Measurements from ENCODE around the gene SCG5.

Gene SCG5

DNA sequence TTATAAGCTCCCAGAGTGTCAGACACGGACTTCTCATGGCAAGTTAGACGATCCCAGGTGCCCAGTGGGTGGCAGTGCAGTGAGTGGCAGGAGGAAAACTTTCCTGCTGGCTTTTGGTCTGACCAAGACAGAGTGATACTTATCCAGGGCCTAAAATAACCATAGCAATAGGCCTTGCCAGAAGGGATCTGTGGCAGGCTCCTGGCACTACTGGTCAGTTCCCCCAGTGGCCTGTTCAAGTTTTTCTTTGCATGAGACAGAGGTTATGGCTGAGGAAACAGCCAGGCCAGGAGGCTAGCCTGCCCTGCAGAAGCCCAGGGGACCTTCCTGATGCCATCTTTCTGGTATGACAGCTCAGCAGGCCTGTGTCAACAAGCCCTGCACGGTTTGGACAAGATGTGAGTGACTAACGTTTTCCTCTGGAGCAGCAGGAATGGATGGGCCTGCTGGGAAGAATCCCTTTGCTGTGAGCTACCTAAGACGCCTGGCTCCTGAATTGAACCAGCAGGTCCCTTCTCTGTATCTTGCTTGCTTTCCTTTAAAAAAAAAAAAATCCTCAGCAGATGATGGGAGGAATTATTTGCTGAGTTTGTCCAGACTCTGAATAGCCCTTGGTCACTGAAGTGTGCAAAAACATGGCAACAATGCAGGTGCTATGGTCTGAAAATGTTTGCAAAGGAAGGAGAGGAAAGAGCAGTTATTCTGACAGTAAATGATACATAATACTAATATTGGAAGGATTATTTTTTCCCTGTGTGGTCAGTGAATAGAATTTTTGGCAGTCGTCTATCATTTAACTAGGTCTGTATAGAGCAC, 18.0 kb downstream of the SCG5 start:
- no peak for ATAC-seq

DNA sequence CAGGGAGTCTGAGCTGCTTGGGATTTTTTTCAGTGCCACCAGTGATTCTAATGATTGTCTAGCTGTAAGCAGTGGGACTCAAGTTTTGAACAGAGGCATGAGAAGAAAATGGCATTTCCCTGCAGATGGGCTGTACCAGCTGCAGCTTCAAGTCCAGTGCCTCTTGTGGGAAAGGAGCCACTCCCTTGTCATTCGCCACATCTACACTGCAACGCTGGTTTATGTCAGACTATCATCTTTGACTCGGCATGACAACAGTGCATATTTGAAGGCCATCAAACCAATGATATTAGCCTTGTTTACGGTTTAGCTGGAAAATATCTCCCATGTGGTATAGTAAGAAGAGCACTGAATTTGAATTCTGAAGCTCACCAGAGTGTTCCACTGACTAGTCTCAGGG, 22.2 kb downstream of the SCG5 start:
- ATAC-seq = no peak

DNA sequence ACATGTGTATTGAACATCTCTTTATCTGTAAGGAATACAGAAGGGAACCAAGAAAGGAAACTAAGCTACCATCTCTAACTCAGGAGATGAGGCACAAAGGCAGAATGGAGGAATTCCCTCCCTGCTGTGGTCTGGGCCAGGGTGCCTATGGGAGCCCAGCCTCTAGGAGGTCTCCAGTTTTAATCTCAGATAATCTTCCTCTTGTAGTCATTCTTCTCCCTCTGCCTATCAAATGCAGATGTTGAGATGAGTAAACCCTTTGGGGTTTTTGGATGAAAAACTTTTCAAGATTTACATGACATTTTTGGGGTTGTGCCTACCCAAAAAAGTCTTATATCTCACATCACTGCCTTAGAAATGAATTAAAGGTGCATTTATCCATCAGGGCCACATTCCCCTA, 23.3 kb downstream of the SCG5 start:
- no peak for ATAC-seq

DNA sequence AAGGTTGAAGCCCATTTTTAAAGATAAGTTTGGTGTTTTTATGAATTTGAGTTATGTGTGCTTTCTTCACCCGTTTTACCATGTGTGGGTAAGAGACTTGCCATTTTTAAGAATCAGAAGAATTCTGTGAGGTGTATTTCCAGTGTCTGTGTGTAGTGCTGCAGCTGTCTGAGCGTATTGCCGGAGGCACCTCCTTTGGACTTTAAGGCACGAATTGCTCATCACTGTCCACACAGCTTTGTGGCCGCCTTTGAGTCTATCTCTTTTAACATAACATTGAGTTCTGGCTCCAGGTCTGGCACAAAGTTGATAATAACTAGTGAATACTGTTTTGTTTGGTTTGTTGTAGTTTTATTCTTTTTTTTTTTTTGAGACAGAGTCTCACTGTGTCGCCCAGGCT, 25.8 kb downstream of the SCG5 start:
- no peak for ATAC-seq

DNA sequence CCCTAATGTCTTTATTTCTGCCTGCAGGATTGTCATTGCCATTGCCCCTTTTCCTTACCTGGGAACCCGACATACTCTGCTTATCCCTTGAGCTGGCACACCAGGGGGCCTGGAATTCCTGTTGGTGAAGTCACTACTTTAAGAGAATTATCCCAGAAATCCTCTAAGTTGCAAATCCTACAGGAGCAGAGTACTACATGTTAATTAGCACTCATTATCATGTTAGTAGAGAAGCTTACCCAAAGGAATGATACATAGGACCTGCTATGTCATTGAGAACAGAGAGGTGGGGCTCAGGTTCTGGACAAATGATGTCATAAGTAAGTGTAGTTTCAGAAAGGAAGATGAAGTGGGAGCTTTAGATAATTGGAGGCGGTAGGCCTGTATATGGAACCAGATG, 27.4 kb downstream of the SCG5 start:
- ATAC-seq = no peak

DNA sequence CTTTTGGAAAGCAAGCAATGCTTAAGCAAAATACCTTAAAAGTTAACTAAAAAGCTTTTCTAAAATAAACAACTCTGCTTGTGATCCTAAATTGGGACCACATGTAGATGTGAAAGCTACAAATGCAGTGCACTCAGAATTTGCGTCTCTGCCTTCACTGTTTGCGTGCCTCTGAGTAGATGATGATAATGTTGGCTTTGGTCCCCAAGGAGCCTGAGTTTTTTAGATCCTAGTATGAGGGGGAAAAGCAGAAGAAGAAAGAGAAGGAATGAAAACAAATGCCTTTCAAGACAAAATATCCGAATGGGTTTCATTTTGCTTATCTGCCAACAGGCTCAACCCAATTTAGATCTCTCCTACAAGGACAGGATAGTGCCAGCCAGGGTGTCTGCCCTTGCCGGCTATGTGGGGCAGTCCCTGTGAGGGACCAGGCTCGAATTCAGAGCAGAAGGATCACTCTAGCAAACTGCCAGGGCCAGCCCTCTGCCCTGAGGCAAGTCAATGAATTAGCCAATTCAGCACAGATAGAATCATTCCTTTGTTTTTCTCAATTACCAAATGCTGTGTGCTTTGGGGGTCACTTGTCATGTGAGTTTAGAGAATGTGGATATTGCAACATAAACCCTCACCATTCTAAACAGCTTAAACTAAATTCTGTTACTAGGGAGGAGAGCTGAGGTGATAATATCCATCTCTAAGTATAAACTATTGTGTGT, 28.5 kb downstream of the SCG5 start:
- no peak for ATAC-seq

DNA sequence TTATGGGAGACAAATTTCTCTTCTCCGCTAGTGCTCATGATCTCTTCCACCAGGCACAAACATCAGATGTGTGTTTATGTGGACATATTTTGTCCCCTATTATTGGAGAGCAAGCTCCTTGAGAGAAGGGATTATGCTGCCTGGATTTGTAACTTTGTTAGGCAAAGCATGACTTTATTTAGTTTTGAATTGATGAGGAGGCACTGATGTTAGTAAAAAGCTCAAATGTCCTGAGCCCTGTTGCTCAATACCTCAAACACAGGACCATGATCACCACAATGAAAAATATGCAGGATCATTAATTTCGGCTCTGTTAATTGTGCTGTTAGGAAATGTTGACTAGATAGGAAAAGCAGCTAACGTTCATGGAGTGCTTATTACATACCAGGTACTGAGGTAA, 29.1 kb downstream of the SCG5 start:
- ATAC-seq = no peak

DNA sequence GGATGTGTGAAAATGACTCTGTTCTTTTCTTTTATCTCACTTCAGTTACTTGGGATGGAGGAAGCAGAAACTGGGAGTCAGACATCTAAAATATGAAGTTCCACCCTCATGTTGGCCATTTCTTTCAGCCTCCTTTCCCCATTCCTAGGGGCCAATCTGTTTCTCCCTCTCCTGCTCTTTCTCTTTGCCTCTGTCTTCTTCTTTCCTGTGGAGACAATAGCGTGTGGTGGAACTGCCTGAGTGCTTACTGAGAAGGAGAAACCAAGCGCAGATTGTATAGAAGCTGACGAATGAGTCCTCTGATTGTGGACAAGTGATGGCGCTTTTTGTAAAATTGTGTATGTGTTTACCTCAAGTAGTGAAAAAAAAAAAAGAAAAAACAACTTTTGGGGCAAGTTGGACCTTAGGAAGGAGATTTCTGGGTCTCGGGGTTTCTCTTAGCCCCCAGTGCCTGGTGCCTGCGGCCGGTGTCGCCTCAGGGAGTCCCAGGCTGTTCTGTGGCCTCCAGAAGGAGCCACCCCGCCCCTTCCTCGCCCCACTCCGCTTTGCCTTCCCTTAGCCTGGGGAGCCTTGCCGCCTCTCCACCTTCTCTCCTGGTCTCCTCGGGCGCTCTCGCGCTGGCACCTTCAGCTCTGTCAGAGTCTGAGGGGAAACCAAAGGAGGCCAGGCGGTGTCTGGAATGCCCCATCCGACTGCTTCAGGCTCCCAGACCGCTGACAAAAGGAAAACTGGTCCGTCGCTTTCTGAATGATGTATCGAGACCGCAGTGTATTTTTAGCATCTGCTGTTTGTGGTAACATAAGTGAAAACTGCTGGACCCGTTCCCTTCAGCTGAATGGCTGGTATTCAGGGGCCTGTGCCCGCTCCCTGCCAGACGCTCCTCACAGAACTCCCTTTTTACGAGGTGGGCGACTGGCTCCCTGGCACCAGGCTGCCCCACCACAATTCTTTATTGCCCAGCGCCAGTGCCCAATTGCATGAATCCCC, 30.1 kb downstream of the SCG5 start:
- ATAC-seq = no peak

DNA sequence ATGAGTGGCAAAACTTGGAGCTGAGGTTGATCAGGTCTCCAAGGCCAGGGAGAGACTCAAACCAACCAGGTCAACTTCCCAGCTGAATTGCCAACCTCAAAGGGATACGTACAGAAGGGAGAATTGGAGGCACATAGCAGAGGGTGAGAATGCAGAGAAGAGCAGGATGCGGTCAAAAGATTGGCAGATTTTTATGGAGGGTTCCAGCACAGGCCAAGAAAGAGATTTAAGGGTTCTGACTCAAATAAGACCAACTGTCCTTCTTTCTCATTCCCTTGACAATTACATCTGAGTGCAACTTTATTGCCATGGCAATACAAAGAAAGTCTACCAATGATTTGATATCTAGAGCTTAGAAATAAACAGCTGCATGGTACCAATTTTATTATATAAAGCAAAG, 33.2 kb downstream of the SCG5 start:
- no peak for ATAC-seq

DNA sequence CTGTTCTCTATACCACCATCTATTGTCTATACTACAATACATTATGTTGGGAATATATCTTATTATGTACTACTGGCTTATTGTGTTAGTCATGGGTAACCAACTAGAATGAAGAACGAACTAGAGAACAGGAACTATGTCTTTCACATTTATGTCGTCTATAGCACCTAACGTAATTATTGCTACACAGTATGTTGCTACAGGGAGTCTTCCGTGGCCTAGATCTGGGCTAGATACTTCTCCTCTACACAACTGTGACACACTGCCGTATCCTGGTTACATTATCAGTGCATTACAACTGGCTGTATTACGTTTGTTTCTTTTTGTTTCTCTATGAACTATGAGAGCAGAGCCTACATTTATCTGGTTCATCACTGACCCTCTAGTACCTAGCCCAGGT, 34.0 kb downstream of the SCG5 start:
- ATAC-seq = no peak

DNA sequence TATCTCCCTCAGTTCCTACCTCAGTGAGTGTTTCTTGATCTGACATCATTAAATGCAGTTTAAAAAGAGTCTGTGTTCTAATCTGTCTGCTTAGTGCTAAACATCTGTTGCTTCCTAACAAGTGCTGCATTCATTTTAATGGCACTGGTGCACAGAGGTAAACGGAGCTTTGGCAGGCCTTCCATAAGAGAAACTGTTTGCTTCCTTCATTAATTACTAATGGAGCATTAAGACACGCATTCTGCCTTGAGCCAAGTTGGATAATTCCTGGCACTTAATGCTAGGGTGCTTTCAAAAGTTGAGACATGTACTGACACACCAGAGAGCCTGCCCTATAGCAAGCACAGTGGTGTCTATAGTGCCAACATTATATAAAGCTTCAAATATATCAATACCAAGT, 34.7 kb downstream of the SCG5 start:
- ATAC-seq = no peak

DNA sequence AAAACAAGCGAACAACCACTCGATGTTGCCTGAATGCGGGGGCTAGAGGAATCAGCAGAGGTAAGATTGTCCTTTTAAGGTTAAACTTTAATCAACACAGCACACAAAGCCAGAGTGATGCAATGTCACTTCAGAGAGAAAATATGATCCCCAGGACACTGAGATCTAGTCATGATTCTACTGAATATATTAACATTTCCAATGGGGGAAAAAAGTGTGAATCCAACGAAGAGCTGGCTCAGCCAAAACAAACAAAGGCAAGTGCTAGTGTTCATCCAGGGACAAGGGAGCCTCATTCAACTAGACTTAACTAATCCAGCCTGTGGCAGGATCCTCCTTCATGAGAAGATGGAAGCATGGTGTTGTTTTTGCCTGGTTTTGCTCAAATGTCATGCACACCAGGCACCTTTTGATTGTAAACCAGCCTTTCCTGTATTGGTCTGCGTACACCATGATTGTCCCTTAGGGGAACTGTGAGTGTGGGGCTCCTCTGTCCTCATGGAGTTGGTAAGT, 35.8 kb downstream of the SCG5 start:
- ATAC-seq = no peak

DNA sequence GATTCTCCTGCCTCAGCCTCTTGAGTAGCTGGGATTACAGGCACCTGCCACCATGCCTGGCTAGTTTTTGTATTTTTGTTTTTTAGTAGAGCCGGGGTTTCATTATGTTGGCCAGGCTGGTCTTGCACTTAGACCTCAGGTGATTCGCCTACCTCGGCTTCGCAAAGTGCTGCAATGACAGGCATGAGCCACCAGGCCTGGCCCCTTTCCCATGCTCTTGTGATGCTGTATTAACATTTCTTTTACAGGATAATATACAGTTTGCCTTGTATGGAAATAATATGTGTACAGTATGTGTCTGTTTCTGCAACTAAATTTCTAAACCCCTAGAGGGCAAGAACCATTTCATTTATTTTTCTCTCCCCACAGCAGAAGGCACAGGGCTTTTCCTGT, 37.8 kb downstream of the SCG5 start:
- no peak for ATAC-seq

DNA sequence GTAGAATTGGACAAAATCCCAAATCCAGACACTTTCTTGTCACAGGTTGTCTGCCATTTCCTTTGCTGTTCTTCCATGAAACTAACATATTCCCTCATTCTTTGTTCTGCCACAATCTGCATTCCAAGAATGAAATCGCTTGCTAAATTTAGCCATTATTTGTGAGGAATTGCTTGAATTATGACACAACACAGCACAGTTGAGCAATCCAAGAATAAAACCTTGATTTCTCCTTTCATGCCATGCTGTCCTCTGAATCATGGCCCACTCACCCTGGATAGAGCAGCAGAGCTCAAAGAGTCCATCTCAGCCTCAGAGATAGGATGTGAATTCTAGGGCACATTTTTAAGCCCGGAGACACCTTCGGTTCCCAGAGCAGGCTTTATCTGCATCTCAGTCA, 41.1 kb downstream of the SCG5 start:
- no peak for ATAC-seq

DNA sequence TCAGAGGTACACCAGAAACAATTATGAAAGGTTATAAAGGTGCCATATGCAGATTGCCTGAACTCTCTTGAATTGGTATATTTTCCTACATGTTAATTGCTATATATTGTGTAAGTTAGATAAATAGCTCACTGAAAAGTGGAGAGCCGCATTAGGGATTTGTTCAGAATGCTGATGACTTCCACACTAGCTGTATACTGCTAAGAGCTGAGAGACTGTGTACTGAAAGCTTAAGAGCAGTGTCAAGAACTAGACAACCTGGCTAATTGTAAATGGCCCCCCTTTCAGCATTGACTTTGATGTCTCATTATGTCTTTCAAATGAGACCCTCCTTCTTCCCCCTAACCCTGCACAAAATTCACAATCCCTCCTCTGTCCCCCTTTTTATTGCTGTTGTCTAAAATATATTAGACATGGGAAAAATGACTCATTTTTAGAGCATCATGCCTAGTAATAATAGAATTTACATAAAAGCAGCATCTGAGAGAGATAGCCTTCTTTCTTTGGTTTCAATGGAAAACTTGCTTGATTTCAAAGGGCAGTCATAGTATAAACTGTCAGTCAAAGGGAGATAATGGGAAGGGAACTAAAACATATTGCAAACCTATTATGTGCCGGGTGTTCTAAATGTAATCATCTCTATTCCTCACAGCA, 41.6 kb downstream of the SCG5 start:
- ATAC-seq = no peak

DNA sequence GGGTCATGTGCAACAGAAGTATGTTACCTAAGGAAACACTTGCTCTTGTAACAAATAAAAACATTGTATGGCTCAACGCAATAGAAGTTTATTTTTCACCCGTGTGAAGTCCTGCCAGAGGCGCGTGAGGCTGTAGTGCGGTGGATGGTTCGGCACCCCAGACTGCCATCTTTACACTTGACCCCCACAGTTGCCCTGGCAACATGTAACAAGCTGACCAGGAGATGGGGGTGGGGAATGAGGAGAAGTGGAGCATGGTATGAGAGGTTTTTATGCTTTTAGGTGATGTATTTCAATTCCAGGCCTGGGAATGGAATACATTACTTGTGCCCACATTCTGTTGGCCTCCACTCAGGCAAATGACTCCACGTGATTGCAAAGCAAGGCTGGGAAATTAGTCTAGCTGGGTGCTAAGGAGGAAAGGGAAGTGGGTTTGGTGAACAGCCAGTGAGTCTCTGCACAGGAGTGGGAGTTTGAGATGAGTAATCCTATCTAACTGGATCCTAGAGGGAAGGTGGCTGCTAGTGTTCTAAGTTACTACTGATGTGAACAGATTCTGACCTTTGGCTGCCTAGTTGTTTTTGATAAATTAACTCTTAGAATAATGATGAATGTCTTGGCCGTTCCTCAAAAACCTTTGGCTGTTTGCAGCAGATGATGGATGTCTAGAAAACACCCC, 42.5 kb downstream of the SCG5 start:
- ATAC-seq = no peak

DNA sequence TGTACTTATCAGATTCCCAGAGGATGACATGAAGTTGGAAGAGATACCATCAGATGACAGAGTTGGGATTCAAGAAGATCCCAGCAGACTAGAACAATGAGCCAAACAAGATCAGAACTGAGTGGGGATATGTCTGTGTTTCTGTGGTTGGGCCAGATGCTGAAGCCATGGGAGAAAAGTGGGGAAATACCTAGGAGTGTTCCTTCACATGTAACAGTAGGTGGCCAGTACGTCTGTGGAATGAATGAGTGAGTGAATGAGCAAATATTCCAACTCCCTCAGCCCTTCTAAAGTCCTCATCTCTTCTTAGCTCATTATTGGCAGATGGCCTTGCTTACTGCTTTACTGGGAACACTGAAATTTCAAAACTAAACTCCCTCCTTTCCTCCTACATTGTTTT, 44.1 kb downstream of the SCG5 start:
- no peak for ATAC-seq

DNA sequence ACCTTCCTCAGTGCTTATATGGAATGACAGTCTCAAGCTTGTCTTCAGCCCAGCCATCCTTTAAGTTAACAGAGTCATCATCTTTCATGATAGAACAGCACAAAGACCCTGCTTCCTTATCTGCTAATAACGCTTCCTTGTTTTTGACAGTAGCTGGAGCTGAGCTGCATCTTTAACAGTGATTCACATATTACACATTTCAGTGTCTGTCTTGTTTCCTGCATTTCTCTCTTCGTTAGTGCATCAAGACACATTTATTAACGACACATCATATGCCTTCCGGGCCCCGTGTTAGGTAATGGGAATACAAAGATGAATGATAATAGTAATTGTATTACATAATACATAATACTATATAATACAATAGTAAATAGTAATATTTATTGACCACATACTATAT, 46.0 kb downstream of the SCG5 start:
- no peak for ATAC-seq

DNA sequence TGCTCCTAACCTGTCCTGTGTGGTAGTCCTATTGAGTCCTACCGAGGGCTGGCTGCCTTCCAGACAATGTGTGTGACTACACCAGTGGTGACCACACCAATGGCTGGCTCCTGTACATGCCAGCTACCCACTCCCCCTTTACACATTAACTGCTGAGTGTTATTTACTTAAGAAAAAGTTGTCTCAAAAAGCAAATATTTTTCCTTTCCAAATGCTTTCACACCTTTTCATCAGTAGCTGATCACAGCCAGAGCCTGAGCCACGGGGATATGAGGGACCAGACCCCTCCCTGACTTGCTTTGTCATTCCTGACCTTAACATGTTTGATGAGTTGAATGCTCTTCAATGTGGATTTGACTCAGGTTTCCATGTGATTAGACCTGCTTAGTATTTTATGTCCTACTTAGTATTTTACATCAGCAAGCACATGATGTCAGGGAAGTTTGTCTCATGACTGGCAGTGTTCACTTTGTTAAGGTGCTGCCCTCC, 46.7 kb downstream of the SCG5 start:
- no peak for ATAC-seq

DNA sequence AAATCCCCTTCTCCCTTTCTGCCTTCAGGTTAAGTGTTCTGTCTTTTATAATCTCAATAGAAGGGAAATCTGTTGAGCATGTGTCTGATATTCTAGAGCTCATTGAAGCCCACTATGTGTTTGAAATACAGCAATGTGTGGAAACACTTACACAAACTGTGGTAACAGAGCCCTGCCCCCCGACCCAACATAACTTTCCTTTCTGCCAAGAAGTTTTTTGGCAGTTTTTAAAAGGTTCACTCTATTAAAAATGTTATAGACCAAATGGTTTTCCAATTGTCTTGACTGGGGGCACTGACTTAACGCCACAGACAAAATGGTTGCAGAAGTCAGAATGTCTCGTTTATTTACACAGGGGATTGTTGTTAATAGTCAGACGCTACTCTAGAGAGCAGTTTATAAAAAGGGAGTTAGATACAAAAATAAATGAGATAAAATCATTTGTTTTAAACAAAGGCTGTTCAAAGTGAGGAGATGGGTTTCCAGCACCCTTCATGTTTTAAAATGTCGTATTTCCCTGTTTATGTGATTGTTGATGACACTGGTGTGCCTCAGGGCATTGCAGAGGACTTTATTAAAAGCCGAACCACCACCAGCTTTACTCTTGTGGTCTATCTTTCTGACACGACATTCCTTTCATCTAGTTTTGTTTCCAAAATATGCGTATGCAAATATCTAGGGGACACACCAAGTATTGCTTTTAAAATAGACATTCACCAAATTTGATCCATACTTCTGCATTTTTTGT, 49.6 kb downstream of the SCG5 start:
- no peak for ATAC-seq

DNA sequence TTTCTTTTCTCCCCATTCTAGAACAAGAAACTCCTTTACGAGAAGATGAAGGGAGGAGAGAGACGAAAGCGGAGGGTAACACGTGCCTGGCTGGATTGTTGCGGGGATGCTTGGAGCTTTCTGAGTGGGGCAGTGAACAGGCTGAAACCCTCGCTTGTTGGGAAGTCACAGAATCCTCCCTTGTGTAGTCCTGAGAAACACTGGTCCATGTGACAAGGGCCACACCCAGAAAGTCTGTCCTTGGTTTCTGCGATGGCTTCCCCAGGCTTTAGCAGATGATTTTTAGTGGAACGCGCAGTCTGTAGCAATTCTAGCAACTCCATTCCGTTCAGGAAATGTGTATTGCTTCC, 50.2 kb downstream of the SCG5 start:
- no peak for ATAC-seq

Data from activated CD4-positive, CD25-positive, alpha-beta regulatory T cell treated with anti-CD3 and anti-CD28 coated beads, Interleukin-2, amount 50 U/mL, for 24 hours (primary cell).